Uterus (tissue), 2 donors: Measurements from ENCODE around the gene METAP1D.

Source experiments
- POLR2A ChIP-seq, 2 donors: fragments of 450-650 bp; IDR thresholded peaks; one replicate each; pipeline ENCODE4 v1.6.1; 2016; ENCODE audit warnings: antibody characterized with exemption in 2 of 2, mild to moderate bottlenecking in 1 of 2, moderate library complexity in 1 of 2
- TF ChIP-seq, protein P1 (sequence below), 4 experiments: fragments of 200-600 bp in 2 of 4; fragments of 450-650 bp in 2 of 4; sonication (generic) in 2 of 4; IDR thresholded peaks; one replicate each; pipeline ENCODE4 v1.5.1; 2016 to 2019; ENCODE audit warnings: antibody characterized with exemption in 4 of 4, mild to moderate bottlenecking in 2 of 4, moderate library complexity in 1 of 4

- no peak for TF ChIP-seq POLR2A (IDR thresholded peaks at IDR 0.05)
- TF ChIP-seq, protein P1, sequence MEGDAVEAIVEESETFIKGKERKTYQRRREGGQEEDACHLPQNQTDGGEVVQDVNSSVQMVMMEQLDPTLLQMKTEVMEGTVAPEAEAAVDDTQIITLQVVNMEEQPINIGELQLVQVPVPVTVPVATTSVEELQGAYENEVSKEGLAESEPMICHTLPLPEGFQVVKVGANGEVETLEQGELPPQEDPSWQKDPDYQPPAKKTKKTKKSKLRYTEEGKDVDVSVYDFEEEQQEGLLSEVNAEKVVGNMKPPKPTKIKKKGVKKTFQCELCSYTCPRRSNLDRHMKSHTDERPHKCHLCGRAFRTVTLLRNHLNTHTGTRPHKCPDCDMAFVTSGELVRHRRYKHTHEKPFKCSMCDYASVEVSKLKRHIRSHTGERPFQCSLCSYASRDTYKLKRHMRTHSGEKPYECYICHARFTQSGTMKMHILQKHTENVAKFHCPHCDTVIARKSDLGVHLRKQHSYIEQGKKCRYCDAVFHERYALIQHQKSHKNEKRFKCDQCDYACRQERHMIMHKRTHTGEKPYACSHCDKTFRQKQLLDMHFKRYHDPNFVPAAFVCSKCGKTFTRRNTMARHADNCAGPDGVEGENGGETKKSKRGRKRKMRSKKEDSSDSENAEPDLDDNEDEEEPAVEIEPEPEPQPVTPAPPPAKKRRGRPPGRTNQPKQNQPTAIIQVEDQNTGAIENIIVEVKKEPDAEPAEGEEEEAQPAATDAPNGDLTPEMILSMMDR (IDR thresholded peaks at IDR 0.05) = no peak
These were observed 50.8 kb downstream of the METAP1D start for GRCh38 chr2:172050479-172051125.
